Prostate gland (tissue), 2 donors: ENCODE results near the gene ELOVL3.
A peak's percentile ranks its signal among the peaks of the same experiment; 100 is the strongest.

Source experiments
- CTCF ChIP-seq, 4 experiments: fragments of 200-600 bp in 2 of 4; fragments of 450-650 bp in 2 of 4; sonication (generic) in 2 of 4; IDR thresholded peaks; 1 replicate in 3 of 4; 2 replicates in 1 of 4; pipeline ENCODE4 v1.5.1; 2016 to 2019; ENCODE audit warnings: antibody characterized with exemption in 4 of 4, mild to moderate bottlenecking in 2 of 4, moderate library complexity in 2 of 4
- POLR2A ChIP-seq: fragments of 450-650 bp; IDR thresholded peaks from one replicate; pipeline ENCODE4 v1.6.1; 2016; ENCODE audit warnings: antibody characterized with exemption, mild to moderate bottlenecking
- POLR2AphosphoS5 ChIP-seq: sonication (generic); formaldehyde crosslinking; IDR thresholded peaks from one replicate; pipeline ENCODE4 v1.6.1; 2017; ENCODE audit warnings: antibody characterized with exemption

GRCh38 chr10:102230861-102231356 lies 4.8 kb downstream of the ELOVL3 start:
- TF ChIP-seq CTCF (IDR thresholded peaks at IDR 0.05): peak in 2 of 4 experiments; percentile 24 to 43
- TF ChIP-seq POLR2A: no peak
- no peak for TF ChIP-seq POLR2AphosphoS5
